ENCODE data around the gene CATSPER3. TPM values are rescaled to one million over a fixed set of nuclear protein-coding genes. Genes with fewer than 3 reads are reported as not detected.
A peak's percentile ranks its signal among the peaks of the same experiment; 100 is the strongest.

CATSPER3 gene
- total and polyA plus RNA-seq, 11 donors = 0.38 to 0.98 (median 0.61) TPM; not detected in 2

GRCh38 chr5:135055396-135055795 is 87.7 kb downstream of the CATSPER3 start:
- 34 to 57% (median 44%) methylated on average over 4 to 5 of the region's 5 CpGs for WGBS, 4 donors
- H3K9me3 ChIP-seq = no peaks in the 10 kb centered on the region
- no peaks in the 10 kb centered on the region for H3K36me3 ChIP-seq
- H3K27me3 ChIP-seq = peaks cover 0 to 42% (median 5%) of the 10 kb centered on the region in 9 donors
- TF ChIP-seq POLR2A (IDR thresholded peaks at IDR 0.05) = no peak
- intact Hi-C loops (cut with DNase I) = no loop called here
- peak; percentile 95 to 99 (median 98) for ATAC-seq
- H3K4me1 ChIP-seq = peaks cover 0 to 12% (median 0%) of the 10 kb centered on the region in 12 donors
- H3K4me3 ChIP-seq = no peak overlapping the region
- peak; percentile 60 to 90 (median 77) for DNase-seq
- H3K27ac ChIP-seq = peak overlapping the region in 7 of 12 donors; percentile 2 to 52 (median 30)

- Histone ChIP-seq H3K4me3 (no peak overlapping the region), H3K27ac (no peak overlapping the region), H3K27me3 (peaks cover 0 to 31% (median 3%) of the 10 kb centered on the region in 9 donors), H3K36me3 (no peaks in the 10 kb centered on the region), H3K9me3 (no peaks in the 10 kb centered on the region), H3K4me1 (peaks cover 0 to 12% (median 0%) of the 10 kb centered on the region in 12 donors)
- ATAC-seq = no peak
- intact Hi-C loops (cut with DNase I) = no loop called here
- TF ChIP-seq POLR2A (IDR thresholded peaks at IDR 0.05) = no peak
- TF ChIP-seq CTCF (IDR thresholded peaks at IDR 0.05) = no peak
- DNase-seq = no peak
- 80 to 86% (median 83%) methylated on average over 8 of the region's 8 CpGs for WGBS, 4 donors
Observed at GRCh38 chr5:135056316-135057030, 88.8 kb downstream of the CATSPER3 start.

- Histone ChIP-seq H3K9me3 (no peaks in the 10 kb centered on the region), H3K27me3 (peaks cover 0 to 27% (median 3%) of the 10 kb centered on the region in 9 donors), H3K4me1 (peaks cover 0 to 12% (median 0%) of the 10 kb centered on the region in 12 donors), H3K27ac (no peak overlapping the region), H3K4me3 (no peak overlapping the region), H3K36me3 (no peaks in the 10 kb centered on the region)
- DNase-seq (no peak), ATAC-seq (no peak)
- intact Hi-C loops (cut with DNase I) = no loop called here
- 65 to 82% (median 74%) methylated on average over 2 of the region's 2 CpGs for WGBS, 4 donors
- no peak for TF ChIP-seq CTCF (IDR thresholded peaks at IDR 0.05)
- TF ChIP-seq POLR2A (IDR thresholded peaks at IDR 0.05) = no peak
Observed at GRCh38 chr5:135057233-135057632, 89.5 kb downstream of the CATSPER3 start.

GRCh38 chr5:135058331-135058732 is 90.6 kb downstream of the CATSPER3 start:
- TF ChIP-seq POLR2A (IDR thresholded peaks at IDR 0.05) = no peak
- TF ChIP-seq CTCF (IDR thresholded peaks at IDR 0.05) = no peak
- no peak overlapping the region for H3K27ac ChIP-seq
- peaks cover 0 to 21% (median 2%) of the 10 kb centered on the region in 9 donors for H3K27me3 ChIP-seq
- H3K9me3 ChIP-seq = no peaks in the 10 kb centered on the region
- intact Hi-C loops (cut with DNase I) = no loop called here
- H3K4me1 ChIP-seq = peaks cover 0 to 12% (median 0%) of the 10 kb centered on the region in 12 donors
- DNase-seq (no peak), ATAC-seq (no peak)
- 65 to 71% (median 68%) methylated on average over 8 of the region's 8 CpGs for WGBS, 4 donors
- no peaks in the 10 kb centered on the region for H3K36me3 ChIP-seq
- no peak overlapping the region for H3K4me3 ChIP-seq

All from heart left ventricle (tissue), 16 donors.